ENCODE measurements around the gene FAM47E.
"Not testable (repeated sequence)": the region's sequence is repeated elsewhere in the genome, so short reads cannot be mapped to it uniquely, and the experiment has no call there.

Gene FAM47E

DNA sequence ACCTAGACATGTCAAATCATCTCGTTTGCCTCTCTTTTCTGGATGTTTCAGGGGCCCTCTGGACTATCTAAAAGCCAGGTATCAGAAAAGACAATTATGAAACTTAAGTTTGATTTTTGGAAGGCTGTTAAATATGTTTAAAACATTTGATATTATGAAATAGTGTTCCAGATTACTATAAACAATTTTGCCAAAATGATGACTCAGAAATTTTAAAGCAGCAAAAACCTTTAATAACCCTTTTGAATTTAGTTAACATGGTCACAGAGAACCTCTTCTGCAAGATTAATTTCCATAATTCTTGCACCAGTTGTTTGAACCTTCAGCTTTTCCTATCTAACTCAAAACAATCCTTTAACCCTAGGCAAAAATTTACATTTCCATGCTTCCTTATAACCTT lies 18.8 kb upstream of the FAM47E start:
- no peak for DNase-seq

DNA sequence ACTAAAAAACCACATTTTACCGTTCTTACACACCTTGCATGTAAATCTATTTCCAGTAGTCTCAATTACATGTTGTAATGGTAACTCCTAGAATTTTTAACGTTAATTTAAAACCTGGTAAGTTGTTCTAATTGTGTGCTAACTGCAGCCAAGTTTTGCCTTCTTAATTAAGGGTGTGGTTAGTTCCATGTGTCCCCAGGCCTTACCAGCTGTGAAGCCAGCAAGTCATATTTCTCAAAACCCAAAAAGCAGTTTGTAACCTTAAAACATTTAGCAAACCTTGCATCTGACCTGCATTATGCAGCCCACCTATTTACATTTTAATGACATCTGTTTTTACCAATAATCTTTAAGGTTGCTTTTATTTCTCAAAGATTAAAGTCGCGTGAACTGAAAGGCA lies 18.4 kb upstream of the FAM47E start:
- no peak for DNase-seq

DNA sequence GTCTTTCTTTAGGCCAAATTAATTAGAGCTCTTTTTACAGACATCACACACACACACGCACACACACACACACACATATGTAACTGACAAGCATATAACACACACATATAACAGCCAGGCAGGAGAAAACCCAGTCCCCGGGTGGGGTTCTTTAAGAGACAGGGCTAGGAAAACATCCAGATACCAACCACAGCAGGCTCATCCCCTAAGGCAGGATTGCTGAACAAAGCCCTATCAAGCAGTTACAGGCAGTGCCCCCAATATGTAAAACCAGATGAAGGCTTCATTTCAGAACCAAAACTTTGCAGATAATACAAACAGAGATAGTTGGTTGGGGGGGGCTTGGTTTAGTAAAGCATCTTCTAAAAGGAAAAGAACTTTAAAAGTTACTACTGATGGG lies 18.0 kb upstream of the FAM47E start:
- no peak for DNase-seq

DNA sequence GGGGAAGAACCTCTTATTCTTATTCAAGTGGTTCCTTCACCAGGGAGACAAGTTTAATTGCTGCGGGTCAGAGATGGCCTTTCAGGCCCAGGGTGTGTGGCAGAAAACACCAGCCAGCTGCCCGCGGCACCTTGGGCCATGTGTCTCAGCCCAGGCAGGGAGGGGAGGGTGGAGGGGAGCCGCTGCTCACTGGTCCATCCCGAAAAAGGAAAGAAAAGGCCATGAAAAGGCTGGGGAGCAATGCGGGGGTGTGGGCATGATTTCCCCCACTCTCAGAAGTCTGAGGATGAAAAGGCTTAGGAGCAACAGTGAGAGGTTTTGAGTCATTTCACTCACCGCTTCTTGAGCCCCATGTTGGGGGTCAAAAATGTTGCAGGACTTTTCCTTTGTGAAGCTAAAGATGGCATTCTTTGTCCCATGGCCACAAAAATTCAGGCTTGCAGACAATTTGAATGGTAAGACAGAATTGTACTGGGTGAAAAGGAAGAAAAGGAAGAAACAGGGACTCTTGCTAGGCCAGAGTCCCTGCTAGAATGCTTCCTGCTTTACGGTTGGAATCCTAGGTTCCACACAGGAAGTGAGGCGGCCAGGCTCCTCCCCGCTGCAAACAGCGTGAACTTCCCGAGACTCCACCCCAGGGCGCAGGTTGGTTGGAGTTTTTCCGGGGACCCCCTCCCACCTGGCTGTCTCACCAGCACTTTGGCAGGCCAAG lies 17.4 kb upstream of the FAM47E start:
- no peak for DNase-seq

DNA sequence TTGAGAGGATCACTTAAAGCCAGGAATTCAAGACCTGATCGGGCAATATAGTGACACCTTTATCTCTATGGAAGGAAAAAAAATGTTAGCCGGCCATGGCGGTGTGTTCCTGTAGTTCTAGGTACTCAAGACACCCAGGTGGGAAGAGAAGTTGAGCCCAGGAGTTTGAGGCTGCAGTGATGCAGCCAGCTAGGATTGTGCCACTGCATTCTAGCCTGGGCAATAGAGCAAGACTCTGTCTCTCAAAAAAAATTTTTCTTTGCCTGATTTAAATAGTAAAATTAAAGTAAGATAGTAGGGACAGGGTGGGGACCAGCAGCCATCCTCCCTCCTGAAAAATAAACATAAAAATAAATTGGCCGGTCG lies 16.9 kb upstream of the FAM47E start:
- no peak for DNase-seq

DNA sequence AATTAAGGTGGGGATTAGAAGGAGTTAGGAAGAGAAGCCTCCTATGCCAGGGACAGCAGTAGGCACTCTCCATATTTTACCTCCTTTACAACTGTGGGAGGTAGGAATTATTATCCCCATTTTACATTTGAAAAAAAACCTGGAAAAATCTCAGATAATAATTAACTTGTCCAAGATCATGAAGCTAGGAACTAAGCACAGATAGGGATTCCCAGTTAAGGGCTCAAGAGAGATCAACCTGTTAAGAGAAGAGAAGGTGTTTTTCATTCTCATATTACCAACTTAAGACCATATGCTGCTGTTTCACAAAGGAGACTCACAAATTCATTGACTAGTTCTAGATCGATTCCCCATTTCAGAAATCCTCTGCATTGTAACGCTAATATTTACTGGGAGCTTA lies 16.1 kb upstream of the FAM47E start:
- no peak for DNase-seq

DNA sequence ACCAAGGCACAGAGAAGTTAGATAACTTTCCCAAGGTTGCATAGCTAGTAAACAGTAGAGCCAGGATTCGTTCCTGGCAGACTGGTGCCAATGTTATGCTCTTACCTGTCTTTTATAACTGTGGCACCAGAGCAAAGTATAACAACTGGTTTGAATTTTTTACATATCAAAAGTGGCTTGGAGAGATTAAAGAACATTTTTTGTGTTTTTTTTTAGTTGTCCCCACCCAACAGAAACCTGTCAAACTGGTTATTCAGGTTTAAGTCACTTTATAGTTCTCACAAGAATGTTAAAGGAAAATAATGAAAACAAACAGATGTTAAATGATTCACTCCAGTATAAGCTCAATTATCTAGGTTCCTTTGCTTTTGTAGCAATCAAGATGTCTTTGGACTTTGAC lies 15.6 kb upstream of the FAM47E start:
- no peak for DNase-seq

DNA sequence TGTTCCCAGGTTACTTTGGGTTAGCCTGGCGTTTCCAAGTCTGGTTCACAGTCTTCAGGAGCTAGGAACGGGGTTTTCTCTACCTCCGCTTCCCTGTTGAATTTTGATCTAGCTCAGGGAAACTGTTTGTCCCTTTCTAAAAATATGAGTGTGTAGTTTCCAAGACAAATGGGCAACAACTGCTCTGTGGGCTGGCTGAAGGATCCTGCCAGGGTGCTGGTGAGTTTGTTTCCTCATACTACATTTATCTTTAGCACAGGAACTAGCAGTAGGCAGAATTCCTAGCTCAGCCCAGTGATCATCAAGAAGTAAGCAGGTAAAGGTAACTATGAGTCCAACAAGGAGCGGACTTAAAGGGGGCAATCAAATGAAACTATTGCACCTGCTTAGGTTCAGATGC lies 13.3 kb upstream of the FAM47E start:
- DNase-seq: no peak

DNA sequence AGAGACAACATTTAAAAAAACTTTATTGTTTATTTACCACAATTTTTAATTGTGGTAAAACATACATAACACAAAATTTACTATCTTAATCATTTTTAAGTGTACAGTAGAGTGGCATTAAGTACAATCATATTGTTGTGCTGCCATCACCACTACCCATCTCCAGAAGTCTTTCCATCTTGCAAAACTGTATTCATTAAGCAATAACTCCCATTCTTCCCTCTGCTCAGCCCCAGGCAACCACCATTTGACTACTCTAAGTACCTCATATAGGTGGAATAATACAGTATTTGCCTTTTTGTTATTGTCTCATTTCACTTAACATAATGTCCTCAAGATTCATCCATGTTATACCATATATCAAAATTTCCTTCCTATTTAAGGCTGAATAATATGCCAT lies 12.8 kb upstream of the FAM47E start:
- DNase-seq: no peak

DNA sequence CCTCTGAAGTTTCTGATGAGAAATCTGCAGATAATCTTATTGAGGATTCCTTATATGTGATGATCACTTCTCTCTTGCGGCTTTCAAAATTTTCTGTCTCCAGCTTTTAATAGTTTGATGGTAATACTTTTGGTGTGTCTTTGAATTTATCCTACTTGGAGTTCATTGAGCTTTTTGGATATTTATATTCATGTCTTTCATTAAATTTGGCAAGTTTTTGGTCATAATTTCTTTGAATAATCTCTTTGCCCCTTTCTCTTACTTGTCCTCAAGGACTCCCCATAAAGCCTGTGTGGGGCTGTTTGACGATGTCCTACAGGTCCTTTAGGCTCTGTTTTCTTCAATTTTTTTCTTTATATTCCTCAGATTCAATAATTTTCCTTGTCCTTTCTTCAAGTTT lies 11.3 kb upstream of the FAM47E start:
- no peak for DNase-seq

DNA sequence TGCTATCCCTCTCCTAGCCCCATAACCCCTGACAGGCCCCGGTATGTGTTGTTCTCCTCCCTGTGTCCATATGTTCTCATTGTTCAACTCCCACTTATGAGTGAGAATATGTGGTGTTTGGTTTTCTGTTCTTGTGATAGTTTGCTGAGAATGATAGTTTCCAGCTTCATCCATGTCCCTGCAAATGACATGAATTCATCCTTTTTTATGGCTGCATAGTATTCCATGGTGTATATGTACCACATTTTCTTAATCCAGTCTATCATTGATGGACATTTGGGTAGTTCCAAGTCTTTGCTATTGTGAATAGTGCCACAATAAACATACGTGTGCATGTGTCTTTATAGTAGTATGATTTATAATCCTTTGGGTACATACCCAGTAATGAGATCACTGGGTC lies 7.6 kb upstream of the FAM47E start:
- not testable (repeated sequence) for DNase-seq

DNA sequence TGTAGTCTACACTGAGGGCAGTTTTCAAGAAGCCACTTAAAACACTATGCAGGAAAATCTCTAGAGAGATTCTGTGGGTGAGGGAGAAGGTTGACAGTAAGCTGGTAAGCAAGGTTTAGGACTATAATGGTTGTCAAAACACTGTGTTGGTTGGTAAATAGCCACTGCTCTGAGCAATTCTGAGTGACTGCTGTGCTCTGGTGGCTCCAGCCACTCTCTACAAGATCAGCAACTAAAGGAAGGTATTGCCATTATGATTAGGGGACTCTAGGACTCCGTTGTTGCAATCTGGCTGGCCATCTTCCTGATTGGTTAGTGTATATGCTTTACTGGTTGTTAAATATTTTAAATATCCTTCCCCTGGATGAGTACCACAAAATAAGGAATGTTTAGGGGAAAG lies 5.5 kb upstream of the FAM47E start:
- no peak for DNase-seq

DNA sequence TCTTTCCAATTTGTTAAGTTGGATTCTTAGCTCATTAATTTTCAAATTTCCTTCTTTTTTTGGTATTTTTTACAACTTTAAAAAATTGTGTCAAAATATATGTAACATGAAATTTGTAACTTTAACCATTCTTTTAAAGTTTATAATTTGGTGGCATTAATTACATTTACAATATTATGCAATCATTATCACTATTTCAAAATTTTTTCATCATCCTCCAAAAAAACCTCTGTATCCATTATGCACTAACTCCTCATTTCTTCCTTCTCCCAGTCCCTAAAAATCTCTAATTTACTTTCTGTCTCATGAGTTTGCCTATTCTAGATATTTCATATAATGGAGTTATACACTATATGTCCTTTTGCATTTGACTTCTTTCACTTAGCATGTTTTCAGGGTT lies 4.7 kb upstream of the FAM47E start:
- DNase-seq: no peak

DNA sequence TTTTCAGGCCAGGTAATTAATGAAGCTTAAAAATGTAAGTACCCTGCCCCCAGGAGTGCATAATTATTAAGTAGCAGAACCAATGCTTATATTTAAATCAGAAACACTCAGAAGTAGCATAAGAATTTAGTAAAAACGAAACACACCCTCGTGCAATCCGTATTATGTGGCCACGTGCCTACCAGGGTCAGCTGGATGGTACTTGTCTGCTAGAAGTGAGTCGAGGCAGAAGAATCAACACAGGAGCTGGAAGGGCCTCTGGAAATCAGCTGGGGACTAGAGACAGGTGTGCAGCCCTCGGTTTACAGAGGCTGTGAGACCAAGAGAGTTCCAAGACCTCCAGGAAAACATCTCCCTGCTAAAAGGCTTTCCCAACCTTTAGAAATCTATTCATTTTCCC lies 559 bp upstream of the FAM47E start:
- DNase-seq: peak in 1 of 2 experiments; percentile 86

DNA sequence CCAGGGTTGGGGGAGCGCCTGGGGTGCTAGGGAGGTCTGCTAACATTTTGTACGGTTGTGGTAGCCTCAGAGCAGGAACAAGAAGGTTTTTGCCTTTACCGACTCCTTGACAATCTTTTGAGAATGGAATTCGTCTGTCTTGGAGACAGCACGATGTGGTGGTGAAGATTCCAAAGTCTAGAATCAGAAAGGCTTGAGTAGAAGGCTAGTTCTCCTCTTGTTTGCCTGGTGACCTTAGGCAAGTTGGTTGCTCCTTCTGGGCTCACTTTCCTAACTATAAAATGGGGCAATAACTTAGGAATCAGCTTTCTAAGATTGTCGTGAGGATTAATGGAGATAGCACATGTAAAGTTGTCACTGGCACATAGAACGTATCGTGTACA lies 741 bp downstream of the FAM47E start:
- no peak for DNase-seq

DNA sequence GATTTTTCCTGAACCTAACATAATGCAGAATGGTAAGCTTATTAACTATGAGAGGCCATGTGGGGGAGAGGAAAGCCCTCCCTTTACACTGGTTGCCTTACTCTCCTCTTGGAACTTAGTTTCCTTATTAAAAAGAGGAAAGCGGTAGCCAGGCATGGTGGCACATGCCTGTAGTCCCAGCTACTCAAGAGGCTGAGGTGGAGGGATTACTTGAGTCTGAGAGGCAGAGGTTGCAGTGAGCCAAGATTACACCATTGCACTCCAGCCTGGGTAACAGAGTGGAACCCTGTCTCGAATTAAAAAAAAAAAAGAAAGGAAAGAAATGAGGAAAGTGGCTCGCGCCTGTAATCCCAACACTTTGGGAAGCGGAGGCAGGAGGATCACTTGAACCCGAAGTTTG lies 2.0 kb downstream of the FAM47E start:
- no peak for DNase-seq

DNA sequence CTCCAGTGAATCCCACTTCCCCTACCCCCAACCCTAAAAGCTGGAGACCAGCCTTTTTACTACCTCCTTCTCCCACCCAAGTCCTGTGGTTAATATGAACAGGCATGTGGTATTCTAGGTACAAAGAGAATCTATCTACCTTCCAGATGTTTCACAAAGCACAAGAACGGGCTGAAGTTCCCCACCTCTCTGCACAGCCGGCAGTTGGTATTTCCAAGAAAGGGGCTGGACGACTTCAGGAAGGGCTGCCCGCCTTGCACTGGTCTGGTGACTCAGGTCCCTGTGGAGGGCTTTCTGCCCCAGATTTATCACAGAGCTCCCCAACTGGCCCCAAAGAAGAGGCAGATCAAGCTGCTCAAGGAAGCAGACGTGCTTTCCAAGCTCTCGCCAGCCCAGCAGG lies 4.5 kb downstream of the FAM47E start:
- DNase-seq: peak in 1 of 2 experiments; percentile 60

DNA sequence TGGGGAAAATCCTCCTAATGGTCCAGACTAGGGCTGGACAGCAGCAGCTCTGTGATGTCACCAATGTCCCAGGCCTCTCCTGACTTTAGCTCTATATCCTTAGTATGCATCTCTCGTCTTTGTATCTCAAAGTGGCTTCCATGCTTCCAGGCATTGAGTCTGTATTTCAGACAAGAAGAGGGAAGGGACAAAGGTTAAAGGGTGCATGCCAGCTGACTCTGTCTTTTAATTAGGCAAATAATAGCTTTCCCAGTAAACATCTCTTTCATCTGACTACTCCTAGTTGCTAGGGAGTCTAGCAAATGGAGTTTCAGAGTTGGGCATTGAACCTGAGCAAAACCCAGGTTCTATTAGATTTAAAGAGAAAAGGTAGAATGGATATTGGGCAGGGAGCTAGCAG lies 5.4 kb downstream of the FAM47E start:
- no peak for DNase-seq

DNA sequence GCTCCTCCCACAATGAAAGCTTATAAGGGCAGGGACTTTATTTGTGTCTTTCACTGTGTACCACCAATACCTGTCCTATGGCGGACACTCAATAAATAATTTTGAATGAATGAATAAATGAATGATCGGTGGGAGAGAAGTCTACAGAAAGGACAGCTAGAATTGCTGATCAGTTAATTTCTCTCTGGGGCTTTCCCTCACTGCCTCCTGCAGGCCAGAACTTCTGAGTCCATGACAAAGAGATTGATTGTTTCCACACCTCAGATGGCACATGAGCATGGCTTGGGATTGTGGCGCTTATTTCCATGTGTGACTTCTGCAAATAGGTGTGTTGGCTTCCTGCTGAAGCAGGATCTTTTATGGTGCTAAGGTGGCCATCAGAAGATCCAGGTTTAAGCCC lies 6.3 kb downstream of the FAM47E start:
- DNase-seq: no peak

DNA sequence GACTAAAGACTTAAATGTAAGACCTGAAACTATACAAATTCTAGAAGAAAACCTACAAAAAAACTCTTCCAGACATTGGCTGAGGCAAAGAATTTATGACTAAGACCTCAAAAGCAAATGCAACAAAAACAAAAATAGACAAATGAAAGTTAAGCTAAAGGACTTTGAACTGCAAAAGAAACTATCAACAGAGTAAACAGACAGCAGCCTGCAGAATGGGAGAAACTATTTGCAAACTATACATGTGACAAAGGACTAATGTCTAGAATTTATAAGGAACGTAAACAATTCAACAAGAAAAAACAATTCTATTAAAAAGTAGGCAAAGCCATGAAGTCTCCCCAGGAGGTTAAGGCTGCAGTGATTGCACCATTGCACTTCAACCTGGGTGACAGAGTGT lies 9.1 kb downstream of the FAM47E start:
- DNase-seq: no peak

DNA sequence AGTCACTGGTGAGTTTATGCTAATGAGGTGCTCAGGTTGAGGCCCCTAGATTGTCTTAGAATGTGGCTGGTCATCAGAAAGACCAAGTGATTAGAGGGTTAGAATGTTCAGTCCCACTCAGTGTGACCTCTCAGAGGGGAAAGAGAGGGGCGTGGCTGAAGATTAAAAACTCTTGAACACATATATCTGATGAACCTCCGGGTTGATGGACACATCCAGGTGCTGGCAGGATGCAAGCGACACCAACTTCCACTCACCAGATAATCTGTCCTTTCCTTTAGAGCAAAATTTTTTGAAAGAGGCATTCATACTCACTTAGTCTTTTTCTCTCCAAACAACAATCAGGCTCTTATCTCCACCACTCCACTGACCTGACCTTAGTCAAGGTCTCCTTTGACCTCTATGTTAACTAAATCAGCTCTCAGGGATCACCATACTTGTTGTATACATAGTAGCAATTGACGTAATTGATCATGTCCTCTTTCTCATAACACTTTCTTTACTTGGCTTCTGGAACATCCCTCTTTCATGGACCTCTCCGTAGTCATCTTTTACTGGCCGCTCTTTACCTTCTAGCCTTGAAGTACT lies 14.2 kb downstream of the FAM47E start:
- no peak for DNase-seq

DNA sequence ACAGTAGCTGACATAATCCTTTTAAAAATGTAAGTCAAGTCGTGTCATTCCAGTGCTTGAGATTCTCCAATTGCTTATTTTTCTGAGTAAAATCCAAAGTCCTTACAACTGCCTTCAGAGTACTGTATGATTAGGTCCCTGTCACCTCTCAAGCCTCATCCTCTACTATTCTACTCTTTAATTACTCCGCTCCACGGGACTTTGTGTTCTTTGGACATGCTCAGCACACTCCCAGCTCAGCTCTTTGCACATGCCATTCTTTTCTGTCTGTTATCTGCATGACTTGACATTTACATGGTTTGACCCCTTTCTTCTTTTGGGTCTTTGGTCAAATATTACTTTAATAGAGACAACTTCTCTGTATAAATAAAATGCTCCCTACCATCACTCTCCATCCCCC lies 15.1 kb downstream of the FAM47E start:
- DNase-seq: no peak

DNA sequence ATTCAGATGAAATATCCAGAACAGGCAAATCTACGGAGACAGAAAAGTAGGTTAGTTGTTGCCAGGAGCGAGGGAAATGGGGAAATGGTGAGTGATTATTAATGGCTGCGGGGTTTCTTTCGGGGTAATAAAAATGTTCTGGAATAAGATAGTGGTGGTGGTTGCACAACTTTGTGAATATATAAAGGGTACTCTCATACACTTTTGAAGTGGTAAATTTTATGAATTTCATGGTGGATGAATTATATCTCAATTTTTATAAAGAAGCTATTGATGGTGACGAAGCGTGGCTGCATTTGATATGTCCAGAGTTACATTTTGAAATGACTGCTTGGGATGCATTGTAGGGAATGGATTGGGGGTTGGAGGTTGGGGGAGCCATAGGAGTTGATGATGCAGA lies 16.3 kb downstream of the FAM47E start:
- DNase-seq: no peak

DNA sequence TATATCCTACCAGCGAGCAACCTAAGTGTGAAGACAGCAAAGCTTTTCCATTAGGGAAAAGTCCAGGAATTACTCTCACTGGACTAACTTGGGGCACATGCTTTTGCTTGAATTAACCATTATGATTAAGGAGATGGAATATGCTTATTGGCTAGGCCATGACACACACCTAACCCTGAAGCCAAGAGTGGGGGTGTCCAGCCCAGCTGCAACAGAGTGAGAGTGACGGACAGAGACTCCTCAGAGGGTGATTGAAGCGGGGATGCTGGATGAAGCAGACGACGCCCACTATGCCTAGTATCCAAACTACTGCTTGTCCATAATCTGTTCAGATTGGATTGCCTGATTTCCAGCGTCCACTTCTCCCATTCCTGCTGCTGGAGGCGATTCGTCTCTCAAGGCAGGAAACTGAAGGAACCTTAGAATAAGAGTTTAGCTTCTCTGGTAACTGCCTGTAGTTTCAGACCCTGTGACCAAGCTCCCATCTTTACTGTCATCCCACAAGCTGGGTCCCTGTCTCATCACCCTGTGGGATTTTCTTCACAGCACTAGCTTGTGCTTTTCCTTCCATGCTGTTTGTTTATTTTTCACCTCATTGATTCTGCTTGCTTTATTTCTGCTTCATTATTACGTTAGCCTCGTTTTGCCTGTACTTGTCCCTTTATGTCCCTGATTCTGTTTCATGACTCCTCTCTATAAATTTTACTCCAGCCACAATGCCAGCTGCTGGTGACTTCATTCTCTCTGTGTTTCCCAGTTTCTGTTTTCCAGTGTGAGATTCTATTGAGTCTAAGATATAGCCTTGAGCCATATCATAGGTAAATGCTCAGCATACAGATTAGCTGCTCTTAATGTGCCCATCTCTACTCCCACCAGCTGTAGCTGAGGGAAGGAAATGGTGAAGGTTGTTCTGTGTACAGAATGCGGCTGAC lies 19.0 kb downstream of the FAM47E start:
- DNase-seq: no peak
